Fibroblast of lung (primary cell): ENCODE results near the gene CSNK1D.

ENCODE experiments used
- CTCF ChIP-seq, 2 donors: IDR thresholded peaks in 1 of 2; conservative IDR thresholded peaks in 1 of 2; 1 replicate in 1 of 2; 2 replicates in 1 of 2; pipeline ENCODE4 v1.5.1; 2011 to 2012; ENCODE audit warnings: low read length in 2 of 2, control low read depth in 1 of 2, inconsistent platforms in 1 of 2, low read depth in 1 of 2, mild to moderate bottlenecking in 1 of 2
- EZH2 ChIP-seq: IDR thresholded peaks from 2 replicates; pipeline ENCODE4 v1.5.1; 2012; ENCODE audit warnings: low read length, control low read depth, mild to moderate bottlenecking; ENCODE audit errors: missing control alignments

GRCh38 chr17:82199496-82199895 lies 74.0 kb downstream of the CSNK1D start:
- TF ChIP-seq EZH2 (no peak), CTCF (conservative IDR thresholded peaks at IDR 0.05 in 1 of 2, IDR thresholded peaks at IDR 0.05 in 1 of 2; ENCODE audit: low read depth in 1 of 2, low read length in 2 of 2) (no peak)
